HL-60 (cell line): ENCODE measurements around the gene SOX15.

ENCODE experiments used
- DNase-seq, 2 experiments: peaks; one replicate each; pipeline ENCODE4 v3.0.0-alpha.2; 2010 to 2020; ENCODE audit warnings: low read depth in 1 of 2, low spot score in 1 of 2
- H3K27ac ChIP-seq: fragments of 250-450 bp; sonication (Bioruptor Pico); replicated peaks from 2 replicates; pipeline ENCODE4 v1.5.1; 2020; ENCODE audit warnings: mild to moderate bottlenecking, moderate library complexity
- H3K27me3 ChIP-seq: fragments of 250-450 bp; sonication (Bioruptor Pico); 2 replicates; pipeline ENCODE4 v1.5.1; 2021; ENCODE audit warnings: mild to moderate bottlenecking, moderate library complexity; ENCODE audit not compliant: insufficient read depth, poor library complexity, severe bottlenecking
- H3K4me3 ChIP-seq: replicated peaks from 2 replicates; pipeline ENCODE4 v1.5.1; 2011; ENCODE audit warnings: mild to moderate bottlenecking, control low read depth, low read length; ENCODE audit not compliant: insufficient read depth
- GABPA ChIP-seq: IDR thresholded peaks from 2 replicates; pipeline ENCODE4 v1.6.1; 2012; ENCODE audit warnings: low read depth
- POLR2AphosphoS5 ChIP-seq: IDR thresholded peaks from 2 replicates; pipeline ENCODE4 v1.6.1; 2012; ENCODE audit warnings: low read depth
- SPI1 ChIP-seq: IDR thresholded peaks from 2 replicates; pipeline ENCODE4 v1.6.1; 2012; ENCODE audit warnings: low read depth, mild to moderate bottlenecking, borderline replicate concordance
- TF ChIP-seq, protein P1 (sequence below): IDR thresholded peaks from one replicate; pipeline ENCODE4 v1.5.1; 2011; ENCODE audit warnings: low read length, control low read depth, inconsistent platforms; ENCODE audit not compliant: insufficient read depth
- TF ChIP-seq, protein P2 (sequence below): IDR thresholded peaks from 2 replicates; pipeline ENCODE4 v1.6.1; 2012; ENCODE audit warnings: low read depth; ENCODE audit not compliant: insufficient replicate concordance

SOX15 gene

DNA sequence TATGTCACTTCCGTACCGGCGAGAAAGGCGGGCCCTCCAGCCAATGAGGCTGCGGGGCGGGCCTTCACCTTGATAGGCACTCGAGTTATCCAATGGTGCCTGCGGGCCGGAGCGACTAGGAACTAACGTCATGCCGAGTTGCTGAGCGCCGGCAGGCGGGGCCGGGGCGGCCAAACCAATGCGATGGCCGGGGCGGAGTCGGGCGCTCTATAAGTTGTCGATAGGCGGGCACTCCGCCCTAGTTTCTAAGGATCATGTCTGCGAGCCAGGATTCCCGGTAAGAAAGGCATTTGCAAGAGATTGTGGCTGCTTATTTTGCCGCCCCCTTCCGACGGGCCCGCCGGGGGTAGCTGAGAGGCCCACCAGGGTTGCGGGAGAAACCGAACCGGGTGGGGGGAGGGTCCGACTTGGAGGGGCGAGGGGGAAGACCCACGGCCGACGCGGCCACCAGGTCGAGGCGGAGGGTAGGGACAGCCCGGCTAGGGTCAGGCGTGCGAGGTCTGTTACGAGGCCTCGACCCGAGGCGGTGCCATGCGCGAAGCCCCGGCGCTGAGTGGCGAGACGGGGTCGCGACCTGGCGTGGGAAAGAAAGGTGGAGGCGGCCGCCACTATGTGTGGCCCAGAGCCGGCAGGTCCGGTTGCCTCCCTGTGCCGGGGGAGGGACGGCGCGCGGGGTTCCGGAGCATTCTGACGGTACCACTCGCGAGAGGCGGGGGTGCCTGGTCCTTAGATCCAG, 17.1 kb downstream of the SOX15 start:
- peak; percentile 91 to 95 for DNase-seq
- H3K27ac ChIP-seq: peak overlapping the region; percentile 99

DNA sequence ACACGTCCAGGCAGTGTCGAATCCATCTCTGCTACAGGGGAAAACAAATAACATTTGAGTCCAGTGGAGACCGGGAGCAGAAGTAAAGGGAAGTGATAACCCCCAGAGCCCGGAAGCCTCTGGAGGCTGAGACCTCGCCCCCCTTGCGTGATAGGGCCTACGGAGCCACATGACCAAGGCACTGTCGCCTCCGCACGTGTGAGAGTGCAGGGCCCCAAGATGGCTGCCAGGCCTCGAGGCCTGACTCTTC, 17.6 kb downstream of the SOX15 start:
- Histone ChIP-seq H3K4me3 (peak overlapping the region; percentile 44), H3K27me3 (no peaks in the 10 kb centered on the region), H3K27ac (peak overlapping the region; percentile 75)
- TF ChIP-seq, protein P1, sequence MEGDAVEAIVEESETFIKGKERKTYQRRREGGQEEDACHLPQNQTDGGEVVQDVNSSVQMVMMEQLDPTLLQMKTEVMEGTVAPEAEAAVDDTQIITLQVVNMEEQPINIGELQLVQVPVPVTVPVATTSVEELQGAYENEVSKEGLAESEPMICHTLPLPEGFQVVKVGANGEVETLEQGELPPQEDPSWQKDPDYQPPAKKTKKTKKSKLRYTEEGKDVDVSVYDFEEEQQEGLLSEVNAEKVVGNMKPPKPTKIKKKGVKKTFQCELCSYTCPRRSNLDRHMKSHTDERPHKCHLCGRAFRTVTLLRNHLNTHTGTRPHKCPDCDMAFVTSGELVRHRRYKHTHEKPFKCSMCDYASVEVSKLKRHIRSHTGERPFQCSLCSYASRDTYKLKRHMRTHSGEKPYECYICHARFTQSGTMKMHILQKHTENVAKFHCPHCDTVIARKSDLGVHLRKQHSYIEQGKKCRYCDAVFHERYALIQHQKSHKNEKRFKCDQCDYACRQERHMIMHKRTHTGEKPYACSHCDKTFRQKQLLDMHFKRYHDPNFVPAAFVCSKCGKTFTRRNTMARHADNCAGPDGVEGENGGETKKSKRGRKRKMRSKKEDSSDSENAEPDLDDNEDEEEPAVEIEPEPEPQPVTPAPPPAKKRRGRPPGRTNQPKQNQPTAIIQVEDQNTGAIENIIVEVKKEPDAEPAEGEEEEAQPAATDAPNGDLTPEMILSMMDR: no peak
- TF ChIP-seq POLR2AphosphoS5: peak; percentile 5; the same call in 1 of the 2 replicates
- no peak for TF ChIP-seq GABPA
- peak; percentile 73; the same call in 1 of the 2 replicates for TF ChIP-seq SPI1
- TF ChIP-seq, protein P2, sequence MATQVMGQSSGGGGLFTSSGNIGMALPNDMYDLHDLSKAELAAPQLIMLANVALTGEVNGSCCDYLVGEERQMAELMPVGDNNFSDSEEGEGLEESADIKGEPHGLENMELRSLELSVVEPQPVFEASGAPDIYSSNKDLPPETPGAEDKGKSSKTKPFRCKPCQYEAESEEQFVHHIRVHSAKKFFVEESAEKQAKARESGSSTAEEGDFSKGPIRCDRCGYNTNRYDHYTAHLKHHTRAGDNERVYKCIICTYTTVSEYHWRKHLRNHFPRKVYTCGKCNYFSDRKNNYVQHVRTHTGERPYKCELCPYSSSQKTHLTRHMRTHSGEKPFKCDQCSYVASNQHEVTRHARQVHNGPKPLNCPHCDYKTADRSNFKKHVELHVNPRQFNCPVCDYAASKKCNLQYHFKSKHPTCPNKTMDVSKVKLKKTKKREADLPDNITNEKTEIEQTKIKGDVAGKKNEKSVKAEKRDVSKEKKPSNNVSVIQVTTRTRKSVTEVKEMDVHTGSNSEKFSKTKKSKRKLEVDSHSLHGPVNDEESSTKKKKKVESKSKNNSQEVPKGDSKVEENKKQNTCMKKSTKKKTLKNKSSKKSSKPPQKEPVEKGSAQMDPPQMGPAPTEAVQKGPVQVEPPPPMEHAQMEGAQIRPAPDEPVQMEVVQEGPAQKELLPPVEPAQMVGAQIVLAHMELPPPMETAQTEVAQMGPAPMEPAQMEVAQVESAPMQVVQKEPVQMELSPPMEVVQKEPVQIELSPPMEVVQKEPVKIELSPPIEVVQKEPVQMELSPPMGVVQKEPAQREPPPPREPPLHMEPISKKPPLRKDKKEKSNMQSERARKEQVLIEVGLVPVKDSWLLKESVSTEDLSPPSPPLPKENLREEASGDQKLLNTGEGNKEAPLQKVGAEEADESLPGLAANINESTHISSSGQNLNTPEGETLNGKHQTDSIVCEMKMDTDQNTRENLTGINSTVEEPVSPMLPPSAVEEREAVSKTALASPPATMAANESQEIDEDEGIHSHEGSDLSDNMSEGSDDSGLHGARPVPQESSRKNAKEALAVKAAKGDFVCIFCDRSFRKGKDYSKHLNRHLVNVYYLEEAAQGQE: no peak
- DNase-seq: no peak

More for the DNA sequence above, 17.1 kb downstream of the SOX15 start:
- Histone ChIP-seq H3K27me3 (no peaks in the 10 kb centered on the region), H3K4me3 (peak overlapping the region; percentile 61)
- TF ChIP-seq, protein P2: peak; percentile 38
- TF ChIP-seq SPI1 (no peak), POLR2AphosphoS5 (peak; percentile 93), GABPA (peak; percentile 78)
- TF ChIP-seq, protein P1: no peak

- TF ChIP-seq SPI1 (no peak), POLR2AphosphoS5 (no peak), GABPA (no peak)
- TF ChIP-seq, protein P1: no peak
- TF ChIP-seq, protein P2: no peak
- no peak overlapping the region for H3K4me3 ChIP-seq
- no peaks in the 10 kb centered on the region for H3K27me3 ChIP-seq
- DNase-seq: no peak
- H3K27ac ChIP-seq: no peak overlapping the region
Observed at GRCh38 chr17:7570351-7570750, 19.5 kb downstream of the SOX15 start.
